Measurements from ENCODE around the gene AP1G1.
"Not testable (repeated sequence)": the region's sequence is repeated elsewhere in the genome, so short reads cannot be mapped to it uniquely, and the experiment has no call there.

The AP1G1 gene

DNA sequence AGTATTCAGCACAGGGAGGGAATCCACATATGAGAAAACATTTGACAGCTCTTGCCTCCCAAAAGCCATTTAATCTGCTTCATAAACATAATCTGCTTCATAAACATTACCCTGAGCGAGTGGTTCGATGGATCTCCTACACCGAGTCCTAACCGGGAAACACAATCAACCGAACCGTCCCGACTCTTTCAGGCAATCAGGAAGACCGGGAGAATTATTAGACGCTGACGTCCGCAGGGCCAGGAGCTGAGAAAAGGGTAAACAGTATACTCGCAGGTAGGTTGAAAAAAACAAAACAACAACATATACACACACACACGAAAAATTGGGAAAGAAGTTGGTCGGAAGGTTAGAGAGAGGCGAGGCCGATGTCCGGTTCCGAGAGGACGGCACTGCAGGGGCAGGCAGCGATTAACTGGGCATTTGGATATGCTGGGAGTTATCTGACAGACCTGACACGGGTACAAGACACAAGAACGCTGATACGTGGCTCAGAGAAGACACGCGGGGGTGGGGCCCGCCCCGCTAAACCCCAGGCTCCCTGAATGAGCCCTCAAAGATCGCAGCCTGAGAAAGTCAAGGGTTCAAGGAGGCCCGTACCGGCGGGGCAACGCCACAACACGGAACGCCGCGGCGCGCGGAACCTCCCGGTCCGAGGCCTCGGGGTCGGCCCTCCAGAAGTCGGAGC lies 585 bp downstream of the AP1G1 start:
- DNase-seq = no peak

DNA sequence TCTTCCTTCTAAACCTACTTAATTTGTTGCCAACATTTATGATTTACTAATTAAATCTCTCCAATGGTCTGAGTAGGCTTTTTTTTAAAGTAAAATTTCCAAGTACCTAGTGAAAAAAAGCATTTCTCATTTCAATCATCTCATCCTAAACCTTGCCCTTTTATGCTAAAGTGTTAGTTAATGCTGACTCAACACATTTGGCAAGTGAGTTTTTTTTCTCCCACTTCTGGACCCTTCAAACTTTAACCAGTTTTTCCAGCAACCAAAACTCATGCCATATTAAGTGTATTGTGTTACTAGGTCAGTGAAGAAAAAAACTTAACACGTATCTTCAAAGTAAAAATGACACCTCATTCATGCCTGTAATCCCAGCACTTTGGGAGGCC lies 5.3 kb downstream of the AP1G1 start:
- no peak for DNase-seq

DNA sequence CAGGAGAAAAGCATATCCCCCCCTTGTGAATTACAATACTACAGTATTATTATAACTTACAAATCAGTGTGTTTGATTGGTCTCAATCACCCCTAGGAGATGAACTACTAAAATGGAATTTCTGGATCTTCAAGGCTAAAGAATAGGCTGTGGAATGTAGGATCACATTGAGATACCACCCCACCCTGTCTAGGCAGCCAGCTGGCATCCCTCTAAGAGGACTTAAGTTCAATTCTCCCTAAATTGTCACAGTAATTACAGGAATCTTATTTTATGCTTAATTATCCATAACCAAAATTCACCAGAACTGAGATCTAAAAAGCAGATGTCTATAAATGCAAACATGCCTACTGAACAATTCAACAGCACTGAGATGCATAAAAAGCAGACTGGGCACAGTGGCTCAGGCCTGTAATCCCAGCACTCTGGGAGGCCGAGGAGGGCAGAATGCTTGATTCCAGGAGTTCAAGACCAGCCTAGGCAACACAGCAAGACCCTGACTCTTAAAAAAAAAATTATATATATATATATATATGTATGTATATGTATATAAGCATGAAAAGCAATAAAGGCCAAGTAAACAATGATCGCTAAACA lies 12.0 kb downstream of the AP1G1 start:
- DNase-seq = no peak

DNA sequence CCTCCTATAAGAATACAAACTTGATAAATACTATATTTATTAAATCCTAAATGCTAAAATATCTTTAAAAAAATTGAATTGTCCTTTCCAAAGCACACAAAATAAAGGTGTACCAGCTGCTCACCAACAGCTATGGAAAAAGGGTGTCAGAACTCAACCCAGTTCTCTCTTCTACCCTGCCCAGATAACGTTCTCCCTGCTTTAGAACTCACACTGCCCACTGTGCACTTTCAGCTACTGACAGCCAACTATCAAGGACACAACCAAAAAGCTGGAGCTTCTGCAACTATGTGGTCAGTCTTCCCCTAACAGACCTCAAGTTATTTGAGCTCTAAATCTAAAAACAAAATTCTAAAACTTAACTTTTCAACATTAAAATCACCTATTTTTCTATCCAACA lies 13.7 kb downstream of the AP1G1 start:
- no peak for DNase-seq

DNA sequence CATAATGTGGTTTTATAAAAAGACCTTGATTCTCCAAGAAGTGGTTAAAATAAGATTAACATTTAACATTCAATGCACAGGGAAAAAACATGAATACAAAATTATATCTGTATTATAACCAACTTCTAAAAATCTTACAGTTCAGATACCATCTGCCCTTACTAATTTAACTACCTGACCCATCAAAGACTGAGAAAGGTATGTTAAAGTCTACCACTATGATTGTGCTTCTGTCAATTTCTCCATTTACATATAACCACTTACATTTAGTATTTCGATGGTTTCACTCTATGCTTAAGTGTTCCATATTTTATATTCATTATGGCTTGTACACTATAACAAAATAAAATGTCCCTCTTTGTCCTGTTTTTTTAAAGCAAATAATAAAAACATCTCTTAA lies 14.6 kb downstream of the AP1G1 start:
- DNase-seq = no peak

DNA sequence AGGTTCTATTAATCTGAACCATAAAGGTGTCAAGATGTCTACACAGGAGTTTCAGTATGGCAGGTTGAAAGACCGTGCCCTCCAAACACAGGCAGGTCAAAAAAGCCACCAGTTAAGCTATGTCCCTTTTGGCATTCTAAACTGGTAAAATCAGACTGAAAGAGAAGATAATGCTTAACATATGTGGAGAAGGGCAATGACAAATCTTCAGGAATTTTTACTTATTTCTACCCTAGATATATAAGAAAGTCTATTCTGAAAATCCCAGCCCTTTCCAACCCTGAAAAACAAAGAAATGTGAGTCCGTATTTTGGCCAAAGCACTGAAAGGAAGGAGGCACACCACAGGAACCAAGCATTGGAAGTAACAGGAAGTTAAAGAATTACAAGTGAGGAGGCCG lies 16.5 kb downstream of the AP1G1 start:
- no peak for DNase-seq

DNA sequence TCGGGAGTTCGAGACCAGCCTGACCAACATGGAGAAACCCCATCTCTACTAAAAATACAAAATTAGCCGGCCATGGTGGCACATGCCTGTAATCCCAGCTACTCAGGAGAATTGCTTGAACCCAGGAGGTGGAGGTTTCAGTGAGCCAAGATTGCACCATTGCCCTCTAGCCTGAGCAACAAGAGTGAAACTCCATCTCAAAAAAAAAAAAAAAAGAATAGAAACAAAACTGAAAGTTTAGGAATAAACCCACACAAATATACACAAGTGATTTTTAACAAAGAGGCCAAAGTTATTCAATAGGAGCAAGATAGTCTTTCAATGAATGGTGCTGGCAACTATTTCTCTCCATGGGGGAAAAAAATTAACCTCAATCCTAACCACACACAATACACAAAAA lies 18.3 kb downstream of the AP1G1 start:
- not testable (repeated sequence) for DNase-seq

DNA sequence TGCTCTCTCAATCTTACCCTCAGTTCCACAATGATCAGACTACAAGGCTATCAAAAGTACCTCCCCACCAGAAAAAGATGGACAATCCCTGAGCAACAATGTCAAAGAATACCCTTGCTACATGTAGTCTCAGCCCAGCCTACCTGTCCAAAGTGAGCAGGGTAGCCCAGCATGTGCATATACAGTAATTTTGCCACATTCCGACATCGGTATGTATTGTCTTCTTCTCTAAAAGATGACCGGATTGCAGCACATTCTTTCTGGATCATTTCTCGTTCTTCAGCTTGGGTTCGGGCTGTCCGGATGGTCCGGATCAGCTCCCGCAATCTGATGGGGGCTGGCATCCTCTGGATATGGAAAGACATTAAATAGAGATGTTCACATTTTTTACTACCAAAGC lies 19.5 kb downstream of the AP1G1 start:
- DNase-seq = no peak

DNA sequence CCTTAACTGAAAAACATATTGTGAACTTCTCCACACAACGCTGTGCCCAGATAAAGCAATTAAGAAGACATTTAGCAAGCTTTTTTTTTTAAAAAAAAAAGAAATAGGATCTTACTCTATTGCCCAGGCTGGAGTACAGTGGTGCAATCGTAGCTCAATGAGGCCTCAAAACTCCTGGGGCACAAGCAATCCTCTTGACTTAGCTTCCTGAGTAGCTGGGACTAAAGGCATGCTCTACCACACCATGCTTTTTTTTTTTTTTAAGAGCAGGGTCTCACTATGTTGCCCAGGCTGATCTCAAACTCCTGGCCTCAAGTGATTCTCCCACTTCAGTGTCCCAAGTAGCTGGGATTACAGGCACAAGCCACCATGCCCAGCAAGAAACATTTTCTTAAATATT lies 20.1 kb downstream of the AP1G1 start:
- no peak for DNase-seq

DNA sequence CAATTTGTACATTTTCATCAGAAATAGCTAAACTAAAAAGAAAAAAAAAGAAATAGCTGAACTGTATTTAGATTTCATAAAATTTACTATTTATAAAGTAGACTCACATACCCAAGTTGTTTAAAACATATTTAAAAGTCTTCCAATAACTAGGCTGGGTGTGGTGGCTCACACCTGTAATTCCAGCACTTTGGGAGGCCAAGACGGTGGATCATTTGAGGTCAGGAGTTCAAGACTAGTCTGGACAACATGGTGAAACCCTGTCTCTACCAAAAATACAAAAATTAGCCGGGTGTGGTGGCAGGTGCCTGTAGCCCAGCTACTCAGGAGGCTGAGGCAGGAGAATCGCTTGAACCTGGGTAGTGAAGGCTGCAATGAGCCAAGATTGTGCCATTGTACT lies 23.5 kb downstream of the AP1G1 start:
- DNase-seq = not testable (repeated sequence)

DNA sequence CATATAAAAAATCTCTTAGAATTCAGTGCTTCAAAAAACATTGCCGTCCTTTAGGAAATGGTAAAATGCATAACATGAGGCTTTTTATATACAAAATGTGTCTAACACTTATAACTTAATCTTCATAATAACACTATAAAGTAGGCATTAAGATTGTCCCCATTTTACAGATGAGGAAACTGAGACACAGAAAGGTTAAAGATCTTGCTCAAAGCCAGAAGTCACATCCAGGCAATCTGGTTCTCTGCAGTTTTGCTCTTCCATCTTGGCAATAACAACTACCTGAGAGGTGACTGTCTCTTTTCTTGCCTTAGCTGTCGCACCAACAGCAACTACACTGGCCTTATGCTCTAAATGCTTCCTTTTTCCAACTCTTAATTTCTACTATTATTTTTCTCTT lies 24.5 kb downstream of the AP1G1 start:
- no peak for DNase-seq

DNA sequence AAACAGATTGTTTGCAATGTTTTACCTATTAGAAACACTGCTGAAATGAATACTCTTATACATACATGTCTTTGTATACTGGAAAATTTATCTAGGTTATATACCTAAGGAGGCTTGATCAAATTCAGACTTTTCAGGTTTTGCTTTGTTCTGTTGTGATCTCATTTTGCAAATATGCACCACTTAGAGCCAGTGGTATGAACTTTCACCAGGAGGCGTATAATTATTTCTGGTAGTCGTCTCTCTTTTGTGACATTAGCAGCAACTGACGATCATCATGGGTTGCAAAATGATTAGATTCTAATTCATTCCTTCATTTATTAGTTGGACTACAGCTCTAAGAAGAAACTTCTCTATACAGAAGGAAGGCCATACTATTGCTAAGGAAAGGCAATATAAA lies 26.9 kb downstream of the AP1G1 start:
- DNase-seq = no peak

DNA sequence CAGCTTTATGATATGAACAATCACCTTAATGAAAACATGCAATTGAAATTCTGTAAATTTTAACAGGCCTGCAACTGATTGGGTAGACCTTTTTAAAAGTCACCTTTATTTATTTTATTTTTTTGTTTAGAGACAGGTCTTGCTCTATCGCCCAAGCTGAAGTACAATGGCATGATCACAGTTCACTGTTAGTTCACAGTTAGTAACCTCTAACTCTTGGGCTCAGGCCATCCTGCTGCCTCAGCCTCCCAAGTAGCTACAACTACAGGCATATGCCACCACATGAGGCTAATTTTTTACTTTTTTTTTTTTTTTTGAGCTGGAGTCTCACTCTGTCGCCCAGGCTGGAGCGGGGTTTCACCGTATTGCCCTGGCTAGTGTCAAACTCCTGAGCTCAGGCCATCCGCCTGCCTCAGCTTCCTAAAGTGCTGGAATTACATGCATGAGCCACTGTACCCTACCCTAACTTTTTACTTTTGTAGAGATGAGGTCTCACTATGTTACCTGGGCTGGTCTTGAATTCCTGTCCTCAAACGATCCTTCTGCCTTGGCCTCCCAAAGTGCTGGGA lies 28.0 kb downstream of the AP1G1 start:
- no peak for DNase-seq

DNA sequence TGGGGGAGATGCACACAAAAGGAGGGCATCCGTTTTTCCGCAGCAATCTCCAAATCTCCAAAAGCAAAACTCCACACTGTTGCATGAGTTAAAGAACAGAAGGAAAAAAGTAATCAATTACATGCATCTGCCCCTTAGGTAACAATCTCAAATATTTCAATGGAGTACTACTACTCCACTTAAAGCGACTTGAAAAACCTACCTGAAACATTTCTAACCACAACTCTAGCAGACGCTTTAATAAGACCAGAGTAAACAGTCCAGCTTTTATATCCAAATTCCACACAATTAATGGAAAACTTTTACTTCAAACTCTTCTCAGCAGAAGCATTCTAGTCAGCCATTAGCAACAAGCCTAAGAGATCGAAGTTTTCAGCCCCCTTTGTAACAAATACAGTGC lies 29.9 kb downstream of the AP1G1 start:
- no peak for DNase-seq

DNA sequence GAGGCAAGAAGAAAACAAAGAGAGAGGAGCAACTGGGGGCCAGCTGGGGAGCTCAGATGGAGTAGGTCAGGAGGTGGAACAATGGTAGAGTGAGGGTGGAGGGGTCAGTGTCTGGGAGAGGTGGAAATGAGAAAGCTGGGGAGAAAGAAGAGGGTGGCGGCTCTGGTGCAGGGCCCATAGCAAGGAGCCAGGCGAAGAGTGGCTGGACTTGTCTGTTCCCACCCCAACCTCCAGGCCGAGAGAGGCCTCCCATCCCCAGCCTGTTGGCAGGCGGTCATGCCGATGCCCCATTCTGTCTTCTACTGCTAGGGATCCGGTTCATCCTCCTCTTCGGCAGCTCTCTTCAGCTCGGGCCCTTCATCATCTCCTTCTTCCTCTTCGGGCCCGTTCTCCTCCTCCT lies 31.3 kb downstream of the AP1G1 start:
- no peak for DNase-seq

DNA sequence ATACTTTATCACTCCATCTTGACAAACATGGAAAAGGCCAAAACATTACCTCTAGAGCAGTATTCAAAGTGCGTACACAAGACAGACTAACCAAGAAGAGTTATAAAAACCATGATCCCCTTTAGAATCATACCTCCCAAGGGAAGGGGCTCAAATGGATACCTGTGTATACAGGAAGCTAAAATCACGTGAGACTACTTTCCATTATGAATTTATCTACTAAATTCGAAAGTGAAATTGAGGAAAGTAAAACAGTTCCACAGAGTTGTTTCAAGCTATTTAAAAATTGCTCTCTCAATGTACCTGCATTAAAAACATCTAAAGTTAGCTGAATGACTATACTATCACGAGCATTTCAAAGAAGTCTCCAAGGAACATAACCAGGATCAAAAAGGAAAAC lies 32.7 kb downstream of the AP1G1 start:
- DNase-seq = no peak

DNA sequence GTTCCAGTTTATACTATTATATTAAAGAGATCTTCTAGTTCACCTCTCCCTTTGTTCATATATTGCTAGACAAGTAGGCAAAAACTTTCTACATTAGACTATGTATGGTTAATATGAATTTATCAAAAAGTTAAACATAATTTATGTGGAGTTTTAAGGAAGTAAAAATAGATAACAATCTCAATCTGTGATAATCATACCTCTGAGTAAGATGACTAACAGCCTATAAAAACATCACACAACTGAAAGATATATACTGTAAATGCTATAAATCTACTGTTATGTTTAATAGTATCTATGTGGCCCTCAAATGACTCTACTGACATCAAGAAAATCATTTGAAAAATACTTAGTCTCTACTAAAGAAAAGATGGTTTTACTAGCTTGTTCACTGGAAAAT lies 37.1 kb downstream of the AP1G1 start:
- DNase-seq = no peak

DNA sequence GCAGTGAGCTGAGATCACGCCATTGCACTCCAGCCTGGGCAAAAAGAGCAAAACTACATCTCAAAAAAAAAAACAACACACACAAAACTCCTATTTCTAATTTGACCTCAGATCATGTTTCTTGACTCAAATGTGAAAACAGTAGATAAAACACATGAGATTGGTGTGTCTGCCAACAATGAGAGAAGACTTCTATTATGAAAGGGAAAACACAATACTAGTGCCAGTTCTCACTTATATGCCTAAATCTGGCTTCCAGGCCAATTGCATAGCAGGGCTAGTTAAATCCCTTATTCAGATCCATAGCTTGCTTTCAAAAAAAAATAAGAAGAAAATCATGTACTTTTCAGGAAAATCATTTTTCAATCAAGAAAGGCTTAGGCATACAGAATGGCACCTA lies 39.4 kb downstream of the AP1G1 start:
- DNase-seq = no peak

DNA sequence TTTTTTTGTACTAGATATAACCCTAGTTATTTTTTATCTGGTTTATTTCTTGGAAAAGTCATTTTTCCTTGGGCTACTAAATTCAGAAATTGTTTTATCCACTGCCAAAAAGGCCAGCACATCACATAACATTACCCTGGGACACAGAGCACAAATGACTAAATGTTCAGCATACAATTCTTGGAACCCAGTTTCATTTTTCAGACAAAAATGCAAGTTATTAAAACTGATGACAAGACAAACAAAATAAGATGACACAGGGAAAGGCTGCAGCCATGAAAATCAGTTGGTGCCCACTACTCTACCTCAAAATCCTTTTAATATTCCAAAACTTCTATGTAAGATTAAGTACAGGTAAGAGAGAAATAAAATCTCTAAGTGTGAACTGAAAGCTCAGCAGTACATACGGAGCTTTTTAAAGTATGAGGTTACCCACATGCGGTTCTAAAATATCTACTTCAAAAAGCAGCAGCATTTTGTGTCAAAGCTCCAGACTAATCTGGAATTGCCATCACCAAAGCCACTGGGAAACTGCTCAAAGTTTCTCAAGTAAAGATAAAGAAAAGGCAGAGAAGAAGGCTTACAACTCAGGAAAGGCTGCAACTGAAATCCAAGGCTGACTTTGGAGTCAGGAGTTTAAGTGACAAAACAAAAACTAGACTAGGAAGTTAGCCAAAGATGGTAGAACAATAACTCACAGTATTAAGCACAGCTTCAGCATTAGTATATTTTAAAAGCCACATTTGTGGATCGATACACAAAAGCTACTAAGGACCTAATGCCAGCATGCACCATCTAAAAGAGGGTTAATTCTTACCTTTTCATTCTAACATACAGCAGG lies 41.4 kb downstream of the AP1G1 start:
- no peak for DNase-seq

DNA sequence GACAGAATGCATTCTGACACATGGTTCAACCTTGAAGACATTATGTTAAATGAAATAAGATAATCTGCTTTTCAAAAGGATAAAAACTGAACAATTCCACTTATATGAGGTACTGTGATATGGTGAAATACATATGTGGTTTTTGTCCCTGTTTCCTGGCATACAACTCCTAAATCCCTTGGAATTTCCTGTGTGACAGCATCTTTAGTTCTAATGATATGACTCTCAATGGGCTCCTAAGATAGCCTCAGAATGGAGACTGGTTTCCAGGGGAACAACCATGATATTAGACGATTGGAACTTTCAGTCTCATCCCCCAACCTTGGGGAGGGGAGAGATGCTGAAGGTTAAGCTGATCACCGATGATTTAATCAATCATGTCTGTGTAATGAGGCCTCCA lies 46.4 kb downstream of the AP1G1 start:
- no peak for DNase-seq

DNA sequence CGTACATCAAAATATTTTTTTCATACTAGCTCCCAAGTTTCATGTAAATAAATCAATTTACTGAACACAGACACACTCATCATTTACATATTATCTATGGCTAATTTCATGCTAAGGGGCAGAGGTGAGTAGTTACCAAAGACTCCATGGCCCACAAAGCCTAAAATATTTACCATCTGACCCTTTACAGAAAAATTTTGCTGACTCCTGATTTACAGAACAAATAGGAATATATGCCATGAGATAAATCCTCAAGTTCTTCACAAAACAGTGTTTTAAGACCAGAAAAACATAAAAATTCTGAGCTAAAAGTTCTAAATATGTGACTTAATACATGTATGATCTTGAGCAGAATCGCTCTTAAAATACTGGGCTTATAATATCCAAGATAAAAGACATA lies 47.5 kb downstream of the AP1G1 start:
- DNase-seq = no peak

DNA sequence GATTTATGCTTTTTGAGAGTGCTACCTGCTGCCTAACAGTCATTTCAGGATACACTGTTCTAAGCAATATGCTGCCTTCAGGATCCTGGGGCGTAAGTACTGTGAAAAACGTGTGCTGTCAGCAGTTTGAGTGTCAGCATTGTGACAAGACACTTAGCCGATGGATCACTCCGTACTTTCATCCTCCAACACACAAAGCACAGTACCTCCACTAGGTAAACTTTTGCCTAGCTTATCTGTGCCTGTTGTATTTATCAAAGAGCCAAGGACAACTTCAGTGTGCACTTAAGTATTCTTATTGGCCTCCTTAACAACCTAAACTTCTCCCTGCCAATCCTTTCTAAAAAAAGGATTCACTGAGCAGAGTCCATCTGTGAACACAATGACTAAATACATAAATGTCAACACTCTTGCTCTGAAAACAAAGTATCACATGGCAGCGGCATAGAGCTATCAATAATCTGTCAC lies 50.3 kb downstream of the AP1G1 start:
- no peak for DNase-seq

DNA sequence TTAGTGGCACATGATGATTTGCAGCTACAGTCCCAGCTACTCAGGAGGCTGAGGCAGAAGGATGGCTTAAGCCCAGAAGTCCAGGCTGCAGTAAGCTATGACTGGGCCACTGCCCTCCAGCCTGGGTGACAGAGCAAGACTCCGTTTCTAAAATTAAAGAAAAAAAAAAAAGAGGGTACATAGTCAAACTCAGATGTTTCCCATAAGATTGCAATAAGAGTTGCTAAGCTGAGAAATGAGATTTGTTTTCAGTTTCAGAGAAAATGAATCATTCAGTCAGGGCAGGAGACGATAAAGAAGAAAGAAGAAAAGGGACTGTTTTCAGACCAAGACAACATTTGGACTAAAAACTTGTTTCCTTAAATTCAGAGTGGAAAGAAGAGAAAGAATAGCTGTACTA lies 54.0 kb downstream of the AP1G1 start:
- no peak for DNase-seq

DNA sequence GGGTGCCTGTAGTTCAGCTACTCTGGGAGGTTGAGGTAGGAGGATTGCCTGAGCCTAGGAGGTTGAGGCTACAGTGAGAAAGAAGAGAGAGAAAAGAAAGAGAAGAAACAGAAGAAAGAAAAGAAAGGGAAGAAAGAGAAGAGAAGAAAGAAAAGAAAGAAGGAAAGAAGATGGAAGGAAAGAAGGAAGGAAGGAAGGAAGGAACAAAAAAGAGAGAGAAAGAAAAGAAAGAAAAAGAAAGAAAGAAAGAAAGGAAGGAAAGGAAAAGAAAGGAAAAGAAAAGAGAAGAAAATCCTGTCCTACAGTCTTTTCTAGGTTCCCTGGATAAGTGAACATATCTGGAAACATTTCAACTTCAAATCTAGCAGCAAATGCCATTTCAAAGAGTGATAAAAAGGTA lies 54.5 kb downstream of the AP1G1 start:
- no peak for DNase-seq
